Measurements from ENCODE around the gene CSTF3.

CSTF3 gene

DNA sequence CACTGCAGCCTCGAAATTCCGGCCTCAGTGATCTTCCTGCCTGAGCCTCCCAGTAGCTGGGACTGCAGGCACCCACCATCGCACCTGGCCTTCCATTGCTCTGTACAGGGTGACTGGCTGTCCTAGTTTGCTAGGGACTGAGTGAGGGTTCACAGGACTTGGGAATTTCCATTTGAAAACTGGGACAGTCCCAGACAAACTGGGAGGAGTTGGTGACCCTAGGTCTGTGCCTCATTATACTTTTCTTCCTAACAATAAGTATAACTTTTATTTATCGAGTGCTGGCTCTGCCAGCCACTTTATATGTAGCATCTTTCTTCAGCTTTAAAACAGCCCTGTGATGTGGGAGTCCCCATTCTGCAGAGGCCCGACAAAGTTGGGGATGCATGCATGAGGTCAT lies 96.4 kb downstream of the CSTF3 start:
- Histone ChIP-seq H3K4me2 (no peak overlapping the region), H3K27ac (no peak overlapping the region), H3K27me3 (ENCODE audit: insufficient read depth, low read depth) (no peaks in the 10 kb centered on the region), H3K4me3 (IDR thresholded peaks at IDR 0.05; ENCODE audit: insufficient read depth, low read depth, low read length) (no peak overlapping the region), H3K4me1 (ENCODE audit: low read depth, poor library complexity, severe bottlenecking) (peaks cover 15% of the 10 kb centered on the region), H3K36me3 (ENCODE audit: insufficient read depth) (no peaks in the 10 kb centered on the region), H4K20me1 (ENCODE audit: insufficient read depth) (no peaks in the 10 kb centered on the region), H3K79me2 (ENCODE audit: insufficient read depth, low read depth) (no peaks in the 10 kb centered on the region), H2AFZ (ENCODE audit: low read depth) (no peak overlapping the region), H3K9ac (no peak overlapping the region)
- TF ChIP-seq, protein P1, sequence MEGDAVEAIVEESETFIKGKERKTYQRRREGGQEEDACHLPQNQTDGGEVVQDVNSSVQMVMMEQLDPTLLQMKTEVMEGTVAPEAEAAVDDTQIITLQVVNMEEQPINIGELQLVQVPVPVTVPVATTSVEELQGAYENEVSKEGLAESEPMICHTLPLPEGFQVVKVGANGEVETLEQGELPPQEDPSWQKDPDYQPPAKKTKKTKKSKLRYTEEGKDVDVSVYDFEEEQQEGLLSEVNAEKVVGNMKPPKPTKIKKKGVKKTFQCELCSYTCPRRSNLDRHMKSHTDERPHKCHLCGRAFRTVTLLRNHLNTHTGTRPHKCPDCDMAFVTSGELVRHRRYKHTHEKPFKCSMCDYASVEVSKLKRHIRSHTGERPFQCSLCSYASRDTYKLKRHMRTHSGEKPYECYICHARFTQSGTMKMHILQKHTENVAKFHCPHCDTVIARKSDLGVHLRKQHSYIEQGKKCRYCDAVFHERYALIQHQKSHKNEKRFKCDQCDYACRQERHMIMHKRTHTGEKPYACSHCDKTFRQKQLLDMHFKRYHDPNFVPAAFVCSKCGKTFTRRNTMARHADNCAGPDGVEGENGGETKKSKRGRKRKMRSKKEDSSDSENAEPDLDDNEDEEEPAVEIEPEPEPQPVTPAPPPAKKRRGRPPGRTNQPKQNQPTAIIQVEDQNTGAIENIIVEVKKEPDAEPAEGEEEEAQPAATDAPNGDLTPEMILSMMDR (conservative IDR thresholded peaks at IDR 0.05; ENCODE audit: low read depth, low read length), result no peak

GRCh38 chr11:33064033-33064825 lies 97.1 kb downstream of the CSTF3 start:
- H3K4me2 ChIP-seq, result no peak overlapping the region
- H3K27ac ChIP-seq, result no peak overlapping the region
- H3K27me3 ChIP-seq (ENCODE audit: insufficient read depth, low read depth), result no peaks in the 10 kb centered on the region
- H2AFZ ChIP-seq (ENCODE audit: low read depth), result no peak overlapping the region
- H3K4me3 ChIP-seq (IDR thresholded peaks at IDR 0.05; ENCODE audit: insufficient read depth, low read depth, low read length), result no peak overlapping the region
- TF ChIP-seq, protein P1 (conservative IDR thresholded peaks at IDR 0.05; ENCODE audit: low read depth, low read length), result no peak
- H3K36me3 ChIP-seq (ENCODE audit: insufficient read depth), result no peaks in the 10 kb centered on the region
- no peaks in the 10 kb centered on the region for H4K20me1 ChIP-seq (ENCODE audit: insufficient read depth)
- H3K9ac ChIP-seq, result no peak overlapping the region
- H3K4me1 ChIP-seq (ENCODE audit: low read depth, poor library complexity, severe bottlenecking), result peaks cover 15% of the 10 kb centered on the region
- no peaks in the 10 kb centered on the region for H3K79me2 ChIP-seq (ENCODE audit: insufficient read depth, low read depth)

- Histone ChIP-seq H3K36me3 (ENCODE audit: insufficient read depth) (no peaks in the 10 kb centered on the region), H3K27ac (no peak overlapping the region), H3K9ac (no peak overlapping the region), H2AFZ (ENCODE audit: low read depth) (no peak overlapping the region), H4K20me1 (ENCODE audit: insufficient read depth) (no peaks in the 10 kb centered on the region), H3K4me3 (IDR thresholded peaks at IDR 0.05; ENCODE audit: insufficient read depth, low read depth, low read length) (no peak overlapping the region), H3K4me1 (ENCODE audit: low read depth, poor library complexity, severe bottlenecking) (peaks cover 15% of the 10 kb centered on the region), H3K27me3 (ENCODE audit: insufficient read depth, low read depth) (no peaks in the 10 kb centered on the region), H3K79me2 (ENCODE audit: insufficient read depth, low read depth) (no peaks in the 10 kb centered on the region), H3K4me2 (no peak overlapping the region)
- TF ChIP-seq, protein P1 (conservative IDR thresholded peaks at IDR 0.05; ENCODE audit: low read depth, low read length), result no peak
Observed at GRCh38 chr11:33063326-33063881, 97.9 kb downstream of the CSTF3 start.

GRCh38 chr11:33062137-33062536 lies 99.1 kb downstream of the CSTF3 start:
- no peaks in the 10 kb centered on the region for H3K27me3 ChIP-seq (ENCODE audit: insufficient read depth, low read depth)
- H2AFZ ChIP-seq (ENCODE audit: low read depth), result no peak overlapping the region
- H4K20me1 ChIP-seq (ENCODE audit: insufficient read depth), result no peaks in the 10 kb centered on the region
- H3K79me2 ChIP-seq (ENCODE audit: insufficient read depth, low read depth), result no peaks in the 10 kb centered on the region
- H3K27ac ChIP-seq, result no peak overlapping the region
- H3K9ac ChIP-seq, result no peak overlapping the region
- TF ChIP-seq, protein P1 (conservative IDR thresholded peaks at IDR 0.05; ENCODE audit: low read depth, low read length), result no peak
- peaks cover 15% of the 10 kb centered on the region for H3K4me1 ChIP-seq (ENCODE audit: low read depth, poor library complexity, severe bottlenecking)
- H3K36me3 ChIP-seq (ENCODE audit: insufficient read depth), result no peaks in the 10 kb centered on the region
- H3K4me2 ChIP-seq, result no peak overlapping the region
- H3K4me3 ChIP-seq (IDR thresholded peaks at IDR 0.05; ENCODE audit: insufficient read depth, low read depth, low read length), result no peak overlapping the region
